Keratinocyte (primary cell): ENCODE data around the gene SELENOO. TPM values are rescaled to one million over a fixed set of nuclear protein-coding genes. Genes with fewer than 3 reads are reported as not detected.

ENCODE experiments used
- DNase-seq: peaks from one replicate; pipeline ENCODE4 v3.0.0-alpha.2; 2011; ENCODE audit warnings: low read depth, missing footprints, low spot score
- FAIRE-seq: peaks from 2 replicates; lab custom pipeline; 2011; peaks lifted over from hg19 to GRCh38; lab: Jason Lieb, UNC
- H2AFZ ChIP-seq: 2 replicates; pipeline ENCODE4 v1.6.0; 2012; ENCODE audit warnings: low read length, control low read depth, inconsistent platforms; ENCODE audit not compliant: control insufficient read depth
- H3K27ac ChIP-seq: 2 replicates; pipeline ENCODE4 v1.5.1; 2011; ENCODE audit warnings: low read length; ENCODE audit not compliant: control insufficient read depth, insufficient read depth
- H3K27me3 ChIP-seq: 3 replicates; pipeline ENCODE4 v1.6.0; 2011; ENCODE audit warnings: low read length; ENCODE audit not compliant: control insufficient read depth, insufficient read depth; ENCODE audit errors: extremely low read depth
- H3K36me3 ChIP-seq, 2 experiments: 2 replicates in 1 of 2; 3 replicates in 1 of 2; pipeline ENCODE4 v1.5.1; 2011; ENCODE audit warnings: low read length in 2 of 2, mild to moderate bottlenecking in 1 of 2; ENCODE audit not compliant: control insufficient read depth in 2 of 2, insufficient read depth in 2 of 2; ENCODE audit errors: extremely low read depth in 1 of 2
- H3K4me1 ChIP-seq: 3 replicates; pipeline ENCODE4 v1.5.1; 2011; ENCODE audit warnings: low read length; ENCODE audit not compliant: control insufficient read depth, insufficient read depth; ENCODE audit errors: extremely low read depth
- H3K4me2 ChIP-seq: 3 replicates; pipeline ENCODE4 v1.6.0; 2011; ENCODE audit warnings: low read depth, low read length; ENCODE audit not compliant: control insufficient read depth, insufficient read depth; ENCODE audit errors: extremely low read depth
- H3K4me3 ChIP-seq, 3 experiments: fragments of 200-600 bp in 1 of 3; sonication (generic) in 1 of 3; 2 replicates in 2 of 3; 3 replicates in 1 of 3; pipeline ENCODE4 v1.5.1; 2011 to 2016; ENCODE audit warnings: low read length in 3 of 3, mild to moderate bottlenecking in 3 of 3, control low read depth in 2 of 3, inconsistent platforms in 1 of 3, low read depth in 1 of 3, mixed read lengths in 1 of 3, mixed run types in 1 of 3, moderate library complexity in 1 of 3; ENCODE audit not compliant: control insufficient read depth in 2 of 3, insufficient read depth in 2 of 3; ENCODE audit errors: extremely low read depth in 1 of 3
- H3K79me2 ChIP-seq: 2 replicates; pipeline ENCODE4 v1.6.0; 2012; ENCODE audit warnings: low read length; ENCODE audit not compliant: control insufficient read depth, insufficient read depth
- H3K9ac ChIP-seq: 3 replicates; pipeline ENCODE4 v1.6.0; 2011; ENCODE audit warnings: low read length; ENCODE audit not compliant: control insufficient read depth, insufficient read depth; ENCODE audit errors: extremely low read depth
- H3K9me1 ChIP-seq: 3 replicates; pipeline ENCODE4 v1.6.0; 2011; ENCODE audit warnings: low read length; ENCODE audit not compliant: control insufficient read depth, insufficient read depth; ENCODE audit errors: extremely low read depth
- H3K9me3 ChIP-seq: 2 replicates; pipeline ENCODE4 v1.5.1; 2012; ENCODE audit warnings: low read depth, low read length; ENCODE audit not compliant: control insufficient read depth
- H4K20me1 ChIP-seq: 3 replicates; pipeline ENCODE4 v1.6.0; 2011; ENCODE audit warnings: low read length; ENCODE audit not compliant: control insufficient read depth, insufficient read depth; ENCODE audit errors: extremely low read depth
- CTCF ChIP-seq, 3 experiments: IDR thresholded peaks in 1 of 3; conservative IDR thresholded peaks in 1 of 3; optimal IDR thresholded peaks in 1 of 3; 2 replicates in 2 of 3; 3 replicates in 1 of 3; pipeline versions ENCODE3 to v1.5.1; 2011; ENCODE audit warnings: low read length in 3 of 3, mild to moderate bottlenecking in 3 of 3, moderate library complexity in 2 of 3, control low read depth in 1 of 3, inconsistent platforms in 1 of 3; ENCODE audit not compliant: insufficient read depth in 2 of 3; ENCODE audit errors: extremely low read depth in 1 of 3
- EZH2 ChIP-seq: IDR thresholded peaks from one replicate; pipeline ENCODE4 v1.6.1; 2012; ENCODE audit warnings: inconsistent platforms, mild to moderate bottlenecking, low read length, moderate library complexity
- dilution Hi-C: fragments of 300-500 bp; cut with MboI; formaldehyde crosslinking; loops from one replicate; pipeline ENCODE4 v1.7.0; 2020; ENCODE audit warnings: low sequenced_read_pairs; ENCODE audit not compliant: extremely low pct_ligation_motif_present
- polyA plus RNA-seq, 5 experiments: library from polyadenylated mRNA; depleted of rRNA in 3 of 5; stranded (reverse) in 3 of 5; stranded (forward) in 1 of 5; unstranded in 1 of 5; fragments of >200 nt; gene quantifications; 1 replicate in 1 of 5; 2 replicates in 3 of 5; 3 replicates in 1 of 5; pipeline versions ENCODE4 v1.2.1 to v1.2.3, GENCODE V29; 2011 to 2012; ENCODE audit warnings: missing spikeins in 2 of 5, low read depth in 1 of 5, low replicate concordance in 1 of 5

The SELENOO gene
- polyA plus RNA-seq, 1 donor (not counting 4 experiments of a cell fraction or from before 2014, with no cell fraction given), result 14.4 TPM

- no peaks in the 10 kb centered on the region for H3K9me3 ChIP-seq
- no peaks in the 10 kb centered on the region for H3K27me3 ChIP-seq
- peak overlapping the region; percentile 5 for H3K4me2 ChIP-seq
- FAIRE-seq (peak; percentile 23), DNase-seq (no peak)
- TF ChIP-seq CTCF (optimal IDR thresholded peaks at IDR 0.05 in 1 of 3, IDR thresholded peaks at IDR 0.05 in 1 of 3, conservative IDR thresholded peaks at IDR 0.05 in 1 of 3; ENCODE audit: extremely low read depth in 1 of 3, insufficient read depth in 2 of 3, low read length in 3 of 3) (no peak), EZH2 (no peak)
- H3K36me3 ChIP-seq, result no peaks in the 10 kb centered on the region
- no peak overlapping the region for H3K4me3 ChIP-seq
- dilution Hi-C loops, result no loop called here
- no peaks in the 10 kb centered on the region for H3K9me1 ChIP-seq
- H3K79me2 ChIP-seq, result no peaks in the 10 kb centered on the region
- H3K27ac ChIP-seq, result no peak overlapping the region
- H3K9ac ChIP-seq, result no peak overlapping the region
- H4K20me1 ChIP-seq, result no peaks in the 10 kb centered on the region
- peaks cover 14% of the 10 kb centered on the region for H3K4me1 ChIP-seq
- no peak overlapping the region for H2AFZ ChIP-seq
Measured at GRCh38 chr22:50262460-50262911, 61.7 kb downstream of the SELENOO start.

GRCh38 chr22:50262973-50263617 lies 62.3 kb downstream of the SELENOO start:
- H3K79me2 ChIP-seq, result no peaks in the 10 kb centered on the region
- dilution Hi-C loops, result no loop called here
- H2AFZ ChIP-seq, result no peak overlapping the region
- FAIRE-seq, result no peak
- DNase-seq, result no peak
- no peaks in the 10 kb centered on the region for H3K9me1 ChIP-seq
- H3K4me1 ChIP-seq, result peaks cover 17% of the 10 kb centered on the region
- H3K27me3 ChIP-seq, result peaks cover 3% of the 10 kb centered on the region
- no peak overlapping the region for H3K4me3 ChIP-seq
- no peaks in the 10 kb centered on the region for H4K20me1 ChIP-seq
- H3K27ac ChIP-seq, result no peak overlapping the region
- H3K36me3 ChIP-seq, result no peaks in the 10 kb centered on the region
- H3K9me3 ChIP-seq, result no peaks in the 10 kb centered on the region
- no peak overlapping the region for H3K4me2 ChIP-seq
- no peak overlapping the region for H3K9ac ChIP-seq
- no peak for TF ChIP-seq CTCF (optimal IDR thresholded peaks at IDR 0.05 in 1 of 3, IDR thresholded peaks at IDR 0.05 in 1 of 3, conservative IDR thresholded peaks at IDR 0.05 in 1 of 3; ENCODE audit: extremely low read depth in 1 of 3, insufficient read depth in 2 of 3, low read length in 3 of 3)
- TF ChIP-seq EZH2, result no peak
